HCT116 (cell line): ENCODE data around the gene CRLF1. TPM values are rescaled to one million over a fixed set of nuclear protein-coding genes. Genes with fewer than 3 reads are reported as not detected.

Experiments
- ATAC-seq: fragments of 200-7000 bp; cut with Tn5 transposase; 2 replicates; pipeline ENCODE4 v1.9.1; 2020; ENCODE audit warnings: mild to moderate bottlenecking, moderate library complexity
- BruUV-seq: library from RNA; stranded (reverse); fragments of 400-500 nt; replicated peaks from 2 replicates; lab custom pipeline; 2021; lab: Mats Ljungman, UMichigan
- CTCF ChIA-PET: fragments of 300-600 bp; sonication (Branson Sonifier 250); formaldehyde crosslinking; loops from one replicate; lab custom pipeline; 2021; ENCODE audit warnings: antibody characterized with exemption; lab: Charles Lee
- POLR2A ChIA-PET: fragments of 300-600, 350-600 bp; sonication (Branson Sonifier 250); formaldehyde crosslinking; loops from one replicate; lab custom pipeline; 2021; ENCODE audit warnings: antibody characterized with exemption; lab: Charles Lee
- RAD21 ChIA-PET, 2 experiments: fragments of 300-600 bp; sonication (Branson Sonifier 250); formaldehyde crosslinking; loops; one replicate each; lab custom pipeline; 2023; ENCODE audit warnings: low total read pairs in 2 of 2; ENCODE audit not compliant: uncharacterized antibody in 2 of 2, unreplicated experiment in 2 of 2, low non-redundant PET in 1 of 2; lab: Charles Lee
- DNase-seq: peaks from one replicate; pipeline ENCODE4 v3.0.0-alpha.2; 2010; ENCODE audit warnings: low read depth, low spot score
- H2AFZ ChIP-seq: fragments of 200-600 bp; shearing (Covaris generic), sonication (generic); 2 replicates; pipeline ENCODE4 v1.6.1; 2017; ENCODE audit warnings: low read depth, mixed run types, mixed read lengths, antibody characterized with exemption, low read length; ENCODE audit not compliant: poor library complexity, severe bottlenecking
- H3K27ac ChIP-seq: 2 replicates; pipeline ENCODE4 v1.5.1; 2012; ENCODE audit warnings: low read depth, low read length
- H3K27me3 ChIP-seq: fragments of 200-600 bp; sonication (generic); 2 replicates; pipeline ENCODE4 v1.6.1; 2016; ENCODE audit warnings: mixed run types, low read length, mixed read lengths; ENCODE audit not compliant: insufficient read depth
- H3K36me3 ChIP-seq, 2 experiments: fragments of 200-500 bp in 1 of 2; fragments of 200-600 bp in 1 of 2; sonication (Bioruptor generic) in 1 of 2; sonication (generic) in 1 of 2; 2 replicates each; pipeline versions ENCODE4 v1.5.1 to v1.6.1; 2014 to 2016; ENCODE audit warnings: low read length in 2 of 2, inconsistent platforms in 1 of 2, mixed read lengths in 1 of 2, mixed run types in 1 of 2; ENCODE audit not compliant: insufficient read depth in 2 of 2, control insufficient read depth in 1 of 2
- H3K4me1 ChIP-seq, 2 experiments: fragments of 200-600 bp in 1 of 2; sonication (generic) in 1 of 2; 2 replicates each; pipeline versions ENCODE4 v1.5.1 to v1.6.1; 2012 to 2017; ENCODE audit warnings: low read length in 2 of 2, inconsistent platforms in 1 of 2, mild to moderate bottlenecking in 1 of 2, mixed read lengths in 1 of 2, mixed run types in 1 of 2, moderate library complexity in 1 of 2; ENCODE audit not compliant: insufficient read depth in 2 of 2, control insufficient read depth in 1 of 2
- H3K4me2 ChIP-seq: fragments of 200-600 bp; sonication (generic); 2 replicates; pipeline ENCODE4 v1.6.1; 2017; ENCODE audit warnings: mixed run types, low read length, mixed read lengths
- H3K4me3 ChIP-seq, 2 experiments: fragments of 200-600 bp in 1 of 2; sonication (generic) in 1 of 2; replicated peaks in 1 of 2; 2 replicates each; pipeline ENCODE4 v1.5.1; 2011 to 2016; ENCODE audit warnings: low read length in 2 of 2, control low read depth in 1 of 2, low read depth in 1 of 2, mild to moderate bottlenecking in 1 of 2, mixed read lengths in 1 of 2, mixed run types in 1 of 2
- H3K79me2 ChIP-seq: fragments of 200-600 bp; sonication (generic); 2 replicates; pipeline ENCODE4 v1.6.1; 2017; ENCODE audit warnings: mild to moderate bottlenecking, mixed run types, low read length, moderate library complexity, mixed read lengths; ENCODE audit not compliant: insufficient read depth
- H3K9ac ChIP-seq: fragments of 200-600 bp; sonication (generic); 2 replicates; pipeline ENCODE4 v1.6.1; 2016; ENCODE audit warnings: low read length, mixed read lengths
- H3K9me2 ChIP-seq: fragments of 200-600 bp; sonication (generic), shearing (Covaris generic); 2 replicates; pipeline ENCODE4 v1.6.1; 2017; ENCODE audit warnings: mixed run types, mild to moderate bottlenecking, moderate library complexity; ENCODE audit not compliant: insufficient read depth
- H3K9me3 ChIP-seq, 2 experiments: fragments of 200-500 bp in 1 of 2; fragments of 200-600 bp in 1 of 2; sonication (Bioruptor generic) in 1 of 2; sonication (generic) in 1 of 2; 2 replicates each; pipeline ENCODE4 v1.6.1; 2014 to 2017; ENCODE audit warnings: low read length in 2 of 2, mixed read lengths in 2 of 2, inconsistent platforms in 1 of 2, low read depth in 1 of 2, mild to moderate bottlenecking in 1 of 2, mixed run types in 1 of 2, moderate library complexity in 1 of 2; ENCODE audit not compliant: control insufficient read depth in 1 of 2, insufficient read depth in 1 of 2
- H4K20me1 ChIP-seq: fragments of 200-600 bp; sonication (generic), shearing (Covaris generic); 2 replicates; pipeline ENCODE4 v1.6.1; 2017; ENCODE audit warnings: mixed run types, mild to moderate bottlenecking, moderate library complexity; ENCODE audit not compliant: insufficient read depth
- ATF3 ChIP-seq: IDR thresholded peaks from 2 replicates; pipeline ENCODE4 v1.6.1; 2012
- CBX3 ChIP-seq: IDR thresholded peaks from 2 replicates; pipeline ENCODE4 v1.6.1; 2012; ENCODE audit warnings: low read depth
- CEBPB ChIP-seq: IDR thresholded peaks from 2 replicates; pipeline ENCODE4 v1.6.1; 2012; ENCODE audit warnings: low read depth
- CTCF ChIP-seq, 3 experiments: fragments of 200-600 bp in 1 of 3; sonication (generic) in 1 of 3; IDR thresholded peaks in 2 of 3; conservative IDR thresholded peaks in 1 of 3; 2 replicates each; pipeline ENCODE4 v1.5.1; 2012 to 2017; ENCODE audit warnings: low read depth in 2 of 3, low read length in 2 of 3, antibody characterized with exemption in 1 of 3, borderline replicate concordance in 1 of 3, control low read depth in 1 of 3, mild to moderate bottlenecking in 1 of 3, mixed read lengths in 1 of 3, mixed run types in 1 of 3, moderate library complexity in 1 of 3; ENCODE audit not compliant: insufficient read depth in 1 of 3
- EGR1 ChIP-seq: IDR thresholded peaks from 2 replicates; pipeline ENCODE4 v1.6.1; 2012; ENCODE audit warnings: low read depth
- EZH2 ChIP-seq: fragments of 200-600 bp; sonication (generic); IDR thresholded peaks from 2 replicates; pipeline ENCODE4 v1.6.1; 2017; ENCODE audit warnings: antibody characterized with exemption, mixed run types
- JUND ChIP-seq: IDR thresholded peaks from 2 replicates; pipeline ENCODE4 v1.6.1; 2012
- MAX ChIP-seq: IDR thresholded peaks from 2 replicates; pipeline ENCODE4 v1.6.1; 2012
- POLR2A ChIP-seq: IDR thresholded peaks from 2 replicates; pipeline ENCODE4 v1.7.0; 2011; ENCODE audit warnings: borderline replicate concordance; ENCODE audit not compliant: insufficient read depth, insufficient read length; ENCODE audit errors: extremely low read depth
- POLR2AphosphoS5 ChIP-seq: IDR thresholded peaks from 2 replicates; pipeline ENCODE4 v1.6.1; 2011; ENCODE audit warnings: mild to moderate bottlenecking, low read depth, low read length, moderate library complexity
- RAD21 ChIP-seq: IDR thresholded peaks from 2 replicates; pipeline ENCODE4 v1.6.1; 2012; ENCODE audit warnings: low read depth, mild to moderate bottlenecking
- REST ChIP-seq: IDR thresholded peaks from 2 replicates; pipeline ENCODE4 v1.6.1; 2012; ENCODE audit warnings: low read depth
- SIN3A ChIP-seq: IDR thresholded peaks from 2 replicates; pipeline ENCODE4 v1.6.1; 2012; ENCODE audit warnings: low read depth
- SP1 ChIP-seq: IDR thresholded peaks from 2 replicates; pipeline ENCODE4 v1.6.1; 2012; ENCODE audit warnings: low read depth
- SRF ChIP-seq: IDR thresholded peaks from 2 replicates; pipeline ENCODE4 v1.6.1; 2012; ENCODE audit warnings: low read depth
- TCF7L2 ChIP-seq: IDR thresholded peaks from 2 replicates; pipeline ENCODE4 v1.7.0; 2011; ENCODE audit warnings: borderline replicate concordance, inconsistent platforms; ENCODE audit not compliant: insufficient read depth, insufficient read length; ENCODE audit errors: extremely low read depth
- ZBTB33 ChIP-seq: IDR thresholded peaks from 2 replicates; pipeline ENCODE4 v1.6.1; 2011; ENCODE audit warnings: mild to moderate bottlenecking, low read length, moderate library complexity; ENCODE audit not compliant: insufficient replicate concordance; ENCODE audit errors: extremely low read depth
- ZFX ChIP-seq: fragments of 450-650 bp; IDR thresholded peaks from 2 replicates; pipeline ENCODE4 v1.6.1; 2017
- intact Hi-C: fragments of 100-400 bp; cut with micrococcal nuclease; formaldehyde crosslinking; loops from 2 replicates; pipeline ENCODE4 v1.10.0; 2022
- total RNA-seq: library from RNA; stranded (reverse); gene quantifications from one replicate; pipeline ENCODE4 v1.2.1, GENCODE V29; 2021; ENCODE audit not compliant: unreplicated experiment

The CRLF1 gene
- total RNA-seq, 1 experiment from 2014 or later, result 43.0 TPM

GRCh38 chr19:18613589-18614234, 7.1 kb upstream of the CRLF1 start:
- DNase-seq, result no peak
- peaks cover 10 to 34% of the 10 kb centered on the region in 2 experiments for H3K4me1 ChIP-seq
- POLR2A ChIA-PET, result interaction anchor here (1.2 kb wide), 1 partner anchor 24 kb away, joined by 6 read pairs; no protein-coding TSS in a partner anchor
- no peak overlapping the region for H2AFZ ChIP-seq
- no peaks in the 10 kb centered on the region for H3K9me2 ChIP-seq
- TF ChIP-seq CBX3 (no peak), TCF7L2 (no peak), SIN3A (no peak), EGR1 (no peak), POLR2A (no peak), SRF (no peak), JUND (no peak), CTCF (IDR thresholded peaks at IDR 0.05 in 2 of 3, conservative IDR thresholded peaks at IDR 0.05 in 1 of 3; ENCODE audit: borderline replicate concordance in 1 of 3, insufficient read depth in 1 of 3, low read depth in 2 of 3, low read length in 2 of 3) (no peak), REST (no peak), ATF3 (no peak), CEBPB (no peak), MAX (no peak), POLR2AphosphoS5 (no peak), ZFX (no peak), EZH2 (no peak), SP1 (no peak), ZBTB33 (no peak), RAD21 (no peak)
- TF ChIP-seq, all 23 proteins: peak for 0
- Histone ChIP-seq H3K4me2 (peak overlapping the region; percentile 76), H3K79me2 (no peaks in the 10 kb centered on the region), H3K36me3 (no peaks in the 10 kb centered on the region), H3K9me3 (no peaks in the 10 kb centered on the region), H4K20me1 (no peaks in the 10 kb centered on the region), H3K27ac (no peak overlapping the region), H3K27me3 (peaks cover 29% of the 10 kb centered on the region; the same call in 1 of the 2 replicates), H3K4me3 (peak overlapping the region; percentile 42 to 59; a peak in 3 of 4 replicates), H3K9ac (no peak overlapping the region)
- ATAC-seq, result no peak
- intact Hi-C loops, result no loop called here
- no TSS peak for BruUV-seq
- CTCF ChIA-PET, result no interaction called here
- RAD21 ChIA-PET, result no interaction called here
